IMR-90 (cell line): ENCODE measurements around the gene AP4M1. TPM values are rescaled to one million over a fixed set of nuclear protein-coding genes. Genes with fewer than 3 reads are reported as not detected.

Experiments
- ATAC-seq: fragments of 200-7000 bp; cut with Tn5 transposase; 2 replicates; pipeline ENCODE4 v1.9.1; 2020; ENCODE audit warnings: low read depth, mild to moderate bottlenecking, moderate library complexity
- BruUV-seq: library from RNA; stranded (reverse); fragments of 400-500 nt; replicated peaks from 2 replicates; lab custom pipeline; 2021; lab: Mats Ljungman, UMichigan
- CTCF ChIA-PET: fragments of 300-600 bp; formaldehyde crosslinking; extraction: SDS; loops from one replicate; lab custom pipeline; 2021; ENCODE audit warnings: antibody characterized with exemption; lab: Yijun Ruan, JAX
- POLR2A ChIA-PET: fragments of 300-600 bp; sonication (Branson Sonifier 250); formaldehyde crosslinking; loops from one replicate; lab custom pipeline; 2022; ENCODE audit warnings: antibody characterized with exemption; ENCODE audit not compliant: unreplicated experiment; lab: Charles Lee
- DNase-seq: peaks from one replicate; pipeline ENCODE4 v3.0.0; 2013
- H2AFZ ChIP-seq: replicated peaks from 2 replicates; pipeline ENCODE3; 2013; ENCODE audit warnings: low read length, mild to moderate bottlenecking; ENCODE audit not compliant: poor library complexity
- H2AK5ac ChIP-seq: 2 replicates; pipeline ENCODE4 v1.6.1; 2013; ENCODE audit warnings: low read depth, low read length, inconsistent platforms
- H2AK9ac ChIP-seq: replicated peaks from 2 replicates; pipeline ENCODE3; 2013; ENCODE audit warnings: mild to moderate bottlenecking, low read depth, low read length, moderate library complexity; ENCODE audit not compliant: poor library complexity
- H2BK120ac ChIP-seq: 2 replicates; pipeline ENCODE4 v1.6.1; 2013; ENCODE audit warnings: low read depth, low read length, inconsistent platforms
- H2BK15ac ChIP-seq: 3 replicates; pipeline ENCODE4 v1.6.1; 2013; ENCODE audit warnings: low read depth, low read length, inconsistent platforms
- H2BK20ac ChIP-seq: 2 replicates; pipeline ENCODE4 v1.6.1; 2013; ENCODE audit warnings: low read depth, mild to moderate bottlenecking, inconsistent platforms, low read length, moderate library complexity
- H2BK5ac ChIP-seq: 2 replicates; pipeline ENCODE4 v1.6.1; 2013; ENCODE audit warnings: mild to moderate bottlenecking, low read depth, low read length, inconsistent platforms; ENCODE audit not compliant: poor library complexity, severe bottlenecking
- H3K14ac ChIP-seq: replicated peaks from 2 replicates; pipeline ENCODE4 v1.6.1; 2013; ENCODE audit warnings: low read depth, low read length, inconsistent platforms
- H3K18ac ChIP-seq: 2 replicates; pipeline ENCODE4 v1.6.1; 2013; ENCODE audit warnings: low read depth, low read length, control low read depth
- H3K23ac ChIP-seq: 2 replicates; pipeline ENCODE4 v1.6.1; 2013; ENCODE audit warnings: low read depth, low read length, inconsistent platforms
- H3K27ac ChIP-seq: 2 replicates; pipeline ENCODE4 v1.5.1; 2013; ENCODE audit warnings: mild to moderate bottlenecking, control low read depth, low read length; ENCODE audit not compliant: insufficient read depth
- H3K27me3 ChIP-seq: 2 replicates; pipeline ENCODE4 v1.6.1; 2013; ENCODE audit warnings: low read length; ENCODE audit not compliant: control insufficient read depth, insufficient read depth
- H3K36me3 ChIP-seq: 2 replicates; pipeline ENCODE4 v1.6.1; 2013; ENCODE audit warnings: low read length, mixed read lengths; ENCODE audit not compliant: control insufficient read depth, insufficient read depth
- H3K4ac ChIP-seq: 2 replicates; pipeline ENCODE4 v1.6.1; 2013; ENCODE audit warnings: low read depth, low read length, inconsistent platforms
- H3K4me1 ChIP-seq: 2 replicates; pipeline ENCODE4 v1.6.1; 2013; ENCODE audit warnings: low read length, mixed read lengths; ENCODE audit not compliant: control insufficient read depth, insufficient read depth
- H3K4me2 ChIP-seq: 2 replicates; pipeline ENCODE4 v1.6.1; 2013; ENCODE audit warnings: low read depth, mild to moderate bottlenecking, control low read depth, low read length, moderate library complexity
- H3K4me3 ChIP-seq: 2 replicates; pipeline ENCODE4 v1.5.1; 2013; ENCODE audit warnings: low read depth, mild to moderate bottlenecking, control low read depth, low read length, moderate library complexity; ENCODE audit not compliant: insufficient read depth
- H3K56ac ChIP-seq: 2 replicates; pipeline ENCODE4 v1.6.1; 2013; ENCODE audit warnings: low read length, inconsistent platforms; ENCODE audit not compliant: insufficient read depth; ENCODE audit errors: extremely low read depth
- H3K79me1 ChIP-seq, 2 experiments: 2 replicates each; pipeline ENCODE4 v1.6.1; 2013; ENCODE audit warnings: low read length in 2 of 2, inconsistent platforms in 1 of 2, low read depth in 1 of 2
- H3K9ac ChIP-seq: 2 replicates; pipeline ENCODE4 v1.6.1; 2013; ENCODE audit warnings: low read depth, low read length, control low read depth
- H3K9me1 ChIP-seq: 2 replicates; pipeline ENCODE4 v1.6.1; 2013; ENCODE audit warnings: low read length, inconsistent platforms; ENCODE audit not compliant: insufficient read depth
- H3K9me3 ChIP-seq: 2 replicates; pipeline ENCODE4 v1.6.1; 2013; ENCODE audit warnings: low read length; ENCODE audit not compliant: control insufficient read depth, insufficient read depth
- H4K20me1 ChIP-seq: 2 replicates; pipeline ENCODE4 v1.6.1; 2013; ENCODE audit warnings: low read length, inconsistent platforms; ENCODE audit not compliant: insufficient read depth
- H4K5ac ChIP-seq: 2 replicates; pipeline ENCODE4 v1.6.1; 2013; ENCODE audit warnings: mild to moderate bottlenecking, low read depth, low read length, control low read depth
- H4K8ac ChIP-seq, 2 experiments: 2 replicates each; pipeline ENCODE4 v1.6.1; 2013; ENCODE audit warnings: low read depth in 2 of 2, low read length in 2 of 2, control low read depth in 1 of 2, inconsistent platforms in 1 of 2
- H4K91ac ChIP-seq: 2 replicates; pipeline ENCODE4 v1.6.1; 2013; ENCODE audit warnings: low read depth, low read length, inconsistent platforms; ENCODE audit not compliant: insufficient read depth
- FOS ChIP-seq: fragments of 150-350 bp; IDR thresholded peaks from 2 replicates; pipeline ENCODE4 v1.6.1; 2016; ENCODE audit warnings: low read depth, low read length
- SMC3 ChIP-seq: fragments of 150-350 bp; IDR thresholded peaks from 2 replicates; pipeline ENCODE4 v1.6.1; 2016; ENCODE audit warnings: low read depth, mild to moderate bottlenecking, antibody characterized with exemption, low read length, moderate library complexity
- WGBS, 2 experiments: methylation state at CpG; one replicate each; pipeline versions ENCODE4 v1.1.5 to v1.1.7; 2013; ENCODE audit warnings: missing lambda C conversion rate in 2 of 2; ENCODE audit not compliant: insufficient read length in 1 of 2; ENCODE audit errors: extremely low coverage in 2 of 2; 5-methylcytosine and 5-hydroxymethylcytosine counted together
- dilution Hi-C: fragments of 300-500 bp; cut with HindIII; formaldehyde crosslinking; loops from one replicate; pipeline ENCODE4 v1.14.3; 2018; ENCODE audit warnings: low sequenced_read_pairs; ENCODE audit not compliant: unreplicated experiment
- in situ Hi-C: fragments of 300-500 bp; cut with MboI; formaldehyde crosslinking; loops from 3 replicates; pipeline ENCODE4 v1.14.3; 2019; ENCODE audit warnings: low sequenced_read_pairs, inconsistent platforms, mixed read lengths
- intact Hi-C: fragments of 100-400 bp; cut with micrococcal nuclease; formaldehyde crosslinking; loops from 2 replicates; pipeline ENCODE4 v1.10.0; 2022
- polyA plus RNA-seq, 3 experiments: library from polyadenylated mRNA; depleted of rRNA; stranded (reverse); fragments of >200 nt; gene quantifications; 2 replicates each; pipeline ENCODE4 v1.2.3, GENCODE V29; 2012; ENCODE audit warnings: low replicate concordance in 1 of 3
- total RNA-seq: library from RNA; depleted of rRNA; stranded (reverse); fragments of >200 nt; gene quantifications from 2 replicates; pipeline ENCODE4 v1.2.3, GENCODE V29; 2012
- TF ChIP-seq, protein P1 (sequence below): conservative IDR thresholded peaks from 2 replicates; pipeline ENCODE4 v1.5.1; 2012; ENCODE audit warnings: mild to moderate bottlenecking, low read depth, low read length, improper control_type of control experiment

AP4M1 gene
- total and polyA plus RNA-seq, 2 of the 4 experiments (the other 2 are of a cell fraction) = 21.1 to 21.4 TPM

DNA sequence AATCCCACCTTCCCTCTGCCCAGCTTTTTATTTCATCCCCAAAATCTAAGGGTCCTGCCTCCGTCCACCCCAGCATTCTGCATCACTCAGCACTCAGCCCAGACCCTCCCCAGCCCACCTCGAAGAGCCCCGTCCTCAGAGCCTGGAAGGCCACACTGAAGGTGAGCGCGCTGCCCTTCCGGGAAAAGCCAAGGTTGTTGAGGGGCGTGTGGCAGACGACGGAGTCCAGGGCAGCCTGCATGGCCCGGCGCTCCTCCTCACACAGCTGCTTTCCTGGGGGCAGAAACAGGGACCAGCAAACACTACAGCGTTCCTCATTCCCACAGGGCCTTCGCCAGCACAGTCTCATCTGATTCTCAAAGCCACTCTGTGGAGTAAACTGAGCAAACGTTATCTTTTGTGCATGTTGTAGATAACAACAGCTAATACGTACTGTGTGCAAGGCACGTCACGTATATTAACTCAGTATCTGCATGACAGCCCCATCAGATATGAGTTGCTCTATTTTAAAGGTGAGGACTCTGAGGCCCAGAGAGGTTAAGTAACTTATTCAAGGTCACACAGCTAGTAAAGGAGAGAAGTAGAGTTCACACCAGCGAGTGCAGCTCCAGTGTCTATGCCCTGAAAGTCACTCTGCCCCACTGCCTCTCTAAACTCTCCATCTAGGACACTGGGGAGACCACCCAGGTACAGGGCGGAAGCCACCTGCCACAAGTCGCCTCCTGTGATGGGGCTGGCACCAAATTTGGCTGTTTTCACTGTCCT is 54.3 kb downstream of the AP4M1 start:
- H2BK20ac ChIP-seq = no peak overlapping the region
- WGBS, 2 experiments = 89% methylated on average over 9 of the region's 20 CpGs; no CpG with 5 or more reads in 1 of the 2 experiments
- no peak overlapping the region for H2AFZ ChIP-seq
- in situ Hi-C loops = no loop called here
- H3K56ac ChIP-seq = no peak overlapping the region
- no peak overlapping the region for H2BK15ac ChIP-seq
- peaks cover 42% of the 10 kb centered on the region for H3K36me3 ChIP-seq
- H3K27me3 ChIP-seq = no peaks in the 10 kb centered on the region
- H4K20me1 ChIP-seq = peaks cover 23% of the 10 kb centered on the region
- H2AK5ac ChIP-seq = no peak overlapping the region
- BruUV-seq = no TSS peak
- TF ChIP-seq FOS (no peak), SMC3 (no peak)
- TF ChIP-seq, protein P1, sequence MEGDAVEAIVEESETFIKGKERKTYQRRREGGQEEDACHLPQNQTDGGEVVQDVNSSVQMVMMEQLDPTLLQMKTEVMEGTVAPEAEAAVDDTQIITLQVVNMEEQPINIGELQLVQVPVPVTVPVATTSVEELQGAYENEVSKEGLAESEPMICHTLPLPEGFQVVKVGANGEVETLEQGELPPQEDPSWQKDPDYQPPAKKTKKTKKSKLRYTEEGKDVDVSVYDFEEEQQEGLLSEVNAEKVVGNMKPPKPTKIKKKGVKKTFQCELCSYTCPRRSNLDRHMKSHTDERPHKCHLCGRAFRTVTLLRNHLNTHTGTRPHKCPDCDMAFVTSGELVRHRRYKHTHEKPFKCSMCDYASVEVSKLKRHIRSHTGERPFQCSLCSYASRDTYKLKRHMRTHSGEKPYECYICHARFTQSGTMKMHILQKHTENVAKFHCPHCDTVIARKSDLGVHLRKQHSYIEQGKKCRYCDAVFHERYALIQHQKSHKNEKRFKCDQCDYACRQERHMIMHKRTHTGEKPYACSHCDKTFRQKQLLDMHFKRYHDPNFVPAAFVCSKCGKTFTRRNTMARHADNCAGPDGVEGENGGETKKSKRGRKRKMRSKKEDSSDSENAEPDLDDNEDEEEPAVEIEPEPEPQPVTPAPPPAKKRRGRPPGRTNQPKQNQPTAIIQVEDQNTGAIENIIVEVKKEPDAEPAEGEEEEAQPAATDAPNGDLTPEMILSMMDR = no peak
- H4K8ac ChIP-seq = no peak overlapping the region
- no peaks in the 10 kb centered on the region for H3K9me3 ChIP-seq
- peaks cover 19 to 65% of the 10 kb centered on the region in 2 experiments for H3K79me1 ChIP-seq
- H3K23ac ChIP-seq = no peak overlapping the region
- H4K5ac ChIP-seq = no peak overlapping the region
- no peak overlapping the region for H2BK5ac ChIP-seq
- H3K4me2 ChIP-seq = no peak overlapping the region
- DNase-seq (no peak), ATAC-seq (no peak)
- no peak overlapping the region for H3K4me3 ChIP-seq
- intact Hi-C loops = no loop called here
- H3K14ac ChIP-seq = no peak overlapping the region
- dilution Hi-C loops = no loop called here
- no peak overlapping the region for H4K91ac ChIP-seq
- no peak overlapping the region for H2AK9ac ChIP-seq
- no peak overlapping the region for H3K9ac ChIP-seq
- H2BK120ac ChIP-seq = no peak overlapping the region
- no peak overlapping the region for H3K4ac ChIP-seq
- CTCF ChIA-PET = no interaction called here
- no peak overlapping the region for H3K18ac ChIP-seq
- H3K9me1 ChIP-seq = peaks cover 2% of the 10 kb centered on the region; the same call in 1 of the 2 replicates
- no peak overlapping the region for H3K27ac ChIP-seq
- peaks cover 6% of the 10 kb centered on the region for H3K4me1 ChIP-seq
- POLR2A ChIA-PET = no interaction called here
